Measurements from ENCODE around the gene STARD3NL. TPM values are rescaled to one million over a fixed set of nuclear protein-coding genes. Genes with fewer than 3 reads are reported as not detected.
"Not testable (repeated sequence)": the region's sequence is repeated elsewhere in the genome, so short reads cannot be mapped to it uniquely, and the experiment has no call there.

The STARD3NL gene
- total RNA-seq, 2 experiments from 2014 or later, result 16.3 to 21.7 TPM

GRCh38 chr7:38169847-38170246 is 8.2 kb upstream of the STARD3NL start:
- no peaks in the 10 kb centered on the region for H4K20me1 ChIP-seq (ENCODE audit: insufficient read depth, low read length)
- intact Hi-C loops (cut with micrococcal nuclease; ENCODE audit: unreplicated experiment), result no loop called here
- no peaks in the 10 kb centered on the region for H3K36me3 ChIP-seq (ENCODE audit: insufficient read depth, low read length)
- no peak overlapping the region for H2AFZ ChIP-seq (ENCODE audit: low read length)
- no peaks in the 10 kb centered on the region for H3K9me2 ChIP-seq (ENCODE audit: insufficient read depth, low read length)
- ChIA-PET CTCF (ENCODE audit: unreplicated experiment) (no interaction called here), POLR2A (no interaction called here)
- no peak for DNase-seq (ENCODE audit: low spot score)
- H3K9me3 ChIP-seq (ENCODE audit: low read length), result no peaks in the 10 kb centered on the region
- H3K4me3 ChIP-seq (ENCODE audit: low read depth, low read length, poor library complexity, severe bottlenecking), result no peak overlapping the region
- TF ChIP-seq EZH2phosphoT487 (IDR thresholded peaks at IDR 0.05; ENCODE audit: borderline replicate concordance, low read depth, low read length) (no peak), CTCF (conservative IDR thresholded peaks at IDR 0.05; ENCODE audit: low read length) (no peak)
- no TSS peak for BruUV-seq (replicated peaks)
- H3K4me2 ChIP-seq (ENCODE audit: low read length), result no peak overlapping the region
- no peaks in the 10 kb centered on the region for H3K4me1 ChIP-seq (ENCODE audit: insufficient read depth, low read length, poor library complexity, severe bottlenecking)
- H3K27ac ChIP-seq (ENCODE audit: low read depth, low read length, poor library complexity, severe bottlenecking), result no peak overlapping the region
- H3K79me2 ChIP-seq (ENCODE audit: insufficient read depth, low read depth, low read length), result no peaks in the 10 kb centered on the region

- Histone ChIP-seq H4K20me1 (ENCODE audit: insufficient read depth, low read length) (no peaks in the 10 kb centered on the region), H3K9me3 (ENCODE audit: low read length) (no peaks in the 10 kb centered on the region; the same call in 1 of the 2 replicates), H3K27ac (ENCODE audit: low read depth, low read length, poor library complexity, severe bottlenecking) (no peak overlapping the region), H2AFZ (ENCODE audit: low read length) (no peak overlapping the region), H3K4me2 (ENCODE audit: low read length) (no peak overlapping the region), H3K9me2 (ENCODE audit: insufficient read depth, low read length) (no peaks in the 10 kb centered on the region), H3K4me1 (ENCODE audit: insufficient read depth, low read length, poor library complexity, severe bottlenecking) (no peaks in the 10 kb centered on the region), H3K79me2 (ENCODE audit: insufficient read depth, low read depth, low read length) (no peaks in the 10 kb centered on the region), H3K36me3 (ENCODE audit: insufficient read depth, low read length) (no peaks in the 10 kb centered on the region), H3K4me3 (ENCODE audit: low read depth, low read length, poor library complexity, severe bottlenecking) (no peak overlapping the region)
- no peak for DNase-seq (ENCODE audit: low spot score)
- intact Hi-C loops (cut with micrococcal nuclease; ENCODE audit: unreplicated experiment), result no loop called here
- TF ChIP-seq CTCF (conservative IDR thresholded peaks at IDR 0.05; ENCODE audit: low read length) (no peak), EZH2phosphoT487 (IDR thresholded peaks at IDR 0.05; ENCODE audit: borderline replicate concordance, low read depth, low read length) (no peak)
- ChIA-PET CTCF (ENCODE audit: unreplicated experiment) (no interaction called here), POLR2A (interaction anchor here (0.7 kb wide), 1 partner anchor 44 kb away, joined by 3 read pairs; no protein-coding TSS in a partner anchor)
- BruUV-seq (replicated peaks), result no TSS peak
Measured at GRCh38 chr7:38171623-38172391, 6.2 kb upstream of the STARD3NL start.

- not testable (repeated sequence) for BruUV-seq (replicated peaks)
Measured at GRCh38 chr7:38175547-38175946, 2.5 kb upstream of the STARD3NL start.

More at GRCh38 chr7:38175547-38175946, 2.5 kb upstream of the STARD3NL start:
- intact Hi-C loops (cut with micrococcal nuclease; ENCODE audit: unreplicated experiment), result loop anchor here (5.0 kb wide), 1 partner anchor 157 kb away; no protein-coding TSS in a partner anchor
- H3K9me2 ChIP-seq (ENCODE audit: insufficient read depth, low read length); H3K9me3 ChIP-seq (ENCODE audit: low read length); H3K27ac ChIP-seq (ENCODE audit: low read depth, low read length, poor library complexity, severe bottlenecking); H2AFZ ChIP-seq (ENCODE audit: low read length); CTCF ChIA-PET (ENCODE audit: unreplicated experiment); H3K36me3 ChIP-seq (ENCODE audit: insufficient read depth, low read length); H3K4me2 ChIP-seq (ENCODE audit: low read length); H4K20me1 ChIP-seq (ENCODE audit: insufficient read depth, low read length); H3K4me3 ChIP-seq (ENCODE audit: low read depth, low read length, poor library complexity, severe bottlenecking); DNase-seq (ENCODE audit: low spot score): not testable (repeated sequence)
- Histone ChIP-seq H3K4me1 (ENCODE audit: insufficient read depth, low read length, poor library complexity, severe bottlenecking) (peaks cover 11% of the 10 kb centered on the region), H3K79me2 (ENCODE audit: insufficient read depth, low read depth, low read length) (peaks cover 13% of the 10 kb centered on the region; the same call in 1 of the 2 replicates)
- POLR2A ChIA-PET, result interaction anchor here (0.7 kb wide), 1 partner anchor 174 kb away, joined by 3 read pairs; no protein-coding TSS in a partner anchor
